ENCODE measurements around the gene AK4.

The AK4 gene

GRCh38 chr1:65177457-65177856, 29.5 kb downstream of the AK4 start:
- DNase-seq, result no peak

DNA sequence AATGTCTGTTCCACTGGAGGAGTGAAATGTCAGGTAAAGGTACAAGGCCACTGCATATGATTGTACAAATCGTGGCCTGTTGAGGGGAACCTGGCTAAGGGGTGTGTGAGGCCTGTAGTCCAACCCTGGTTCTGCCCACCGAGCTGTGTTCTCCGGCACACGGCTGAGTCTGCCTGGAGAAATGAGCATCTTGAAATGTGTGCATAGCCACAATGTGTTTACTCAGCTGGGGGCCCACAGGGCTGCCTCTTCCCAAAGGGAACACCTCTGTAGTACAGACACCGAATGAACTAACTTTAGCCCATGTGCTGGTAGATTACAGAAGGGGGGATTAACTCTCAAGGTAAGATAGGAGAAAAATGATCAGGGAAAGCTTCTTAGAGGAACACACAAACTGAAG, 30.2 kb downstream of the AK4 start:
- no peak for DNase-seq

DNA sequence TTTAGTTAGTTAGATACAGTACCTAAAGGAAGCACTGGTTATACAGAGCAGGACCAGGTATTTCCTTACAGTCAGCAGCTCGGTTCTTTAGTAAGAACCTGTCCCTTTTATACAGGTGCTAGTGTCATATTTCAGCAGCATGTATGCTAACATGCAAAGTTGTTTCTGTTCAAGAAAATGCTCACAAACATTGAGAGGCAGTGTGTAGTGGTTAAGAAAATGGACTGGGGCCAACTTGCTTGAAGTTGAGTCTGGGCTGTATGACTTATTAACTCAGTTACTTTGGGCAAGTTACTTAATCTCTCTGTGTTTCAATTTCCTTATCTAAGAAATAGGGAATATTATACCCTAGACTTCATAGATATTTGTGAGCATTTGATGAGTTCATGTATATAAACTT, 31.1 kb downstream of the AK4 start:
- no peak for DNase-seq

DNA sequence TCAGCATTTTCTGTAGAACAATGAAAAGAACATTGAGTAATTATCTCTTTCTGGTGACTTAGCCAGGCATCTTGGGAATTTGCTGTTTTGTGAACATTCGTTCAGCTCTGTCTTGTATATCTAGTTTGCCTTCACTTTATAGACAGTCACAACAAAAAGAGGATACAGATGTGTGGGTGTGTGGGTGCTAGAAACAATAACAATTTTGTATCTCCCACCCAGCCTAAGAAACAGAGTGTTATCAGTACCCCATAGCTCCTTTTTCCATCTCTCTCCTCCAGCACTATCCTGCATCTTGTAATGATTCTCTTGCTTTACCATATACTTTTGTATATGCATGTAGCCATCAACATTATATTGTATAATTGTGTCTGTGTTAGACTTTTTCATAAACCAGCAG, 33.0 kb downstream of the AK4 start:
- DNase-seq, result no peak

DNA sequence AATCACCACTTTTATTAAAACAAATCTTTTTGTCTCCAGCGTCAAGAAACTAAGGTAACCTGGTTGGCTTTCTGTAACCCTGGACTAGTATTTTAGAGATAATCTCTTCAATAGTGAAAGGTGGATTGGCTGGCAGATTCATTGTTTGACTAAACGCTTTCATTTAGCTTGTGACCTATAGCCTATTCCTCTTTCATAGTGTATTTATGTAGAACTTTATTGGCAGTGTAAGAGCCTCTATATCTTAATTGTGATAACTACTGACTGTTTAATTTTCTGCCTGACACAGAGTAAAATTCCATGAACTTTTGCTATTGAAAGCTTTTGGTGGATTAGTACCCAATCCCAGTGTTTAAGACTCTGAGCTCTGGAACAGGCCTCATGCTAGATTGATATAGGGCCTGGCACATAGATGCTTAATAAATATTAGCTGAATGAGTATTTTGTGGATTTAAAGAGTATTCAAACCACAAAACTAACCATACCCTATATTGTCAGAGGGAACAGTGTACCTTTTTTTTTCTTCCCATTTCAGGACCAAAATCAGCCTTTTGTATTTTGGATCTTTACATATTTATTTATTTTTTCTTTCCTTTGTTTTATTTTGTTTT, 34.8 kb downstream of the AK4 start:
- no peak for DNase-seq

GRCh38 chr1:65189576-65190115, 41.6 kb downstream of the AK4 start:
- no peak for DNase-seq

DNA sequence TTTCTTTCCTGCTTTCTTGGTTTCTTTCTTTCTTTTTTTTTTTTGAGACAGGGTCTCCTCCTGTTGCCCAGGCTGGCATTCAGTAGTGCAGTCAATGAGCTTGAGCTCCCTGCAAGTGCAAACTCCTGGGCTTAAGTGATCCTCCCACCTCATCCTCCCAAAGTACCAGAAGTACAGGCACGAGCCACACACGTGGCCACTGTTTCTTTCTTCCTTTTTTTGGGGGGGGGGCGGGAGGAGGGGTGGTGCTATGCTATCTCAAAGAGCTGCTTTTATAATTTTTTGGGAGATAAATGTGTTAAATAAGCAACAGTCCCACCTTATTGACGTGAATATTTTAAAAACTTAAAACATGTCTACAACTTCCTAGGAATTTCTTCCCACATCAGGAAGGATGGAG, 42.2 kb downstream of the AK4 start:
- no peak for DNase-seq

GRCh38 chr1:65193129-65193695, 45.2 kb downstream of the AK4 start:
- DNase-seq, result no peak

DNA sequence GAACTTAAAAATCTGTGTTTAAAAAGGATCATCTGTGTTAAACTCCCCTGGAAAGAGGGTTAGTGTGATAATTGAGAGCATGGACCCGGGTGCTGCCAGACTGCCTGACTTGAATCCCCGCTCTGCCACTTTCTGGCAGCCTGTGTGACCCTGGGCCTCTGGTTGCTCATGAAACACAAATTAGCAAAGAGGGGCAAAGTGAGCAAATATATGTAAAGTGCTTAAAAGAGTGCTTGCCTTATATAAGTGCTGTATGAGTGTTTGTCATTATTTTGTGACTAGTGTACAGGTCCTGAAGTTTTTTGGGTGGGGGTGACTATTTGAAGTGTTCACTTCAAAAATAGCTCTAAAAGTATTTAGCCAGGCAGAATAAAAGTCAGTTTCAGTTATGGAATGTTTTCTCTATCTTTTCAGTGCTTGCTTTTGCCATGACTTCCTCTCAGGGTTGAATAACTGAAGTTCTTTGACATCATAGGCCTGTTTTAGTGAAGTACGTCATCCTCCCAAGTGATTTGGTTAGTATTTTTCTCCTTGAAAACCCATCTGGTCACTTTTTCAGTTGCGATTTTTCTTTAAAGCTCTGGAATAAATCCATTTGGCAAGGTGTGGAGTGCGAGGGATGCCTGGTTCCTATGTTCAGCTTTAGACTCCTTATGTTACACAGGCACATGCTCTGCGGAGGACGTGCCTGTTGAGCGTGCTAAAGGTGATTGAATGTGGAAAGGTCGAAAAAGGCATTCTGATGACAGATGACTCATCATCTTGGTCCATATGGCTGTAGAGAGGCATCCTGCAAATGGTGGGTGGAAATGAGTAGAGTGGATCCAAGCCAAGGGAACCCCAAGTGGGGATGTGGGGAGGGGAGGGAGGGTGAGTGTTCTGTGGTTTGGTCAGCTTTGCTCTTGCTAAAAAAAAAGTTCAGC, 47.8 kb downstream of the AK4 start:
- DNase-seq, result no peak

DNA sequence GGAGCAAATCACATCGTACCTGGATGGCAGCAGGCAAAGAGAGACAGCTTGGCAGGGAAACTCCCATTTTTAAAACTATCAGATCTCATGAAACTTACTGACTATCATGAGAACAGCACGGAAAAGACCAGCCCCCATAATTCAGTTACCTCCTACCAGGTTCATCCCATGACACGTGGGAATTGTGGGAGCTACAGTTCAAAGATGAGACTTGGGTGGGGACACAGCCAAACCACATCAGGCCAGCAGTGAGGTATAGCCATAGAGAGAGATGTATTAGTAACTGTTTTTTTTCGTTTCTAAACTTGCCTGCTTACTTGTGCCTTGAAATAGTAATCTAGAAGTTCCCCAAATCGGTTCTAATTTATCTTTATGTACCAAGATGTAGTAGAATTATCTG, 48.9 kb downstream of the AK4 start:
- DNase-seq, result no peak

DNA sequence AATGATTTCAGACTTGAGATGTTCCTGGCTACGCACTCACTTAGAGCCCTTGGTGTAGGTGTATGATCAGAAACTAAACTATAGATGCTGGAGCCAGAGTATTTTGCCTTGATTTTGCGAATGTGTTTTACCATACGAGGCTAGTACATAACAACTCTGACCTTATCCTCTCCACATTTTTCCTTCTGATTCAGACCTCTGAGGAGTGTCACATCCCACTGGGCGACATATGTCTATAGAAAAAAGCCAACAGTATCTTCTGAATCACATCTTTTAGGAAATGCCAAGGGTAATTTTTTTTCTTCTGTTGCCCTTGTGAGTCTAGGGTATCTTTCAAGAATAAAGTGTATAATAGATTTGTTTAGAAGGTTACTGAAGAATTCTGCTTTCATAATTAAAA, 49.6 kb downstream of the AK4 start:
- DNase-seq, result no peak

- no peak for DNase-seq
Observed at GRCh38 chr1:65198096-65198495, 50.1 kb downstream of the AK4 start.

GRCh38 chr1:65200411-65200810, 52.4 kb downstream of the AK4 start:
- no peak for DNase-seq

DNA sequence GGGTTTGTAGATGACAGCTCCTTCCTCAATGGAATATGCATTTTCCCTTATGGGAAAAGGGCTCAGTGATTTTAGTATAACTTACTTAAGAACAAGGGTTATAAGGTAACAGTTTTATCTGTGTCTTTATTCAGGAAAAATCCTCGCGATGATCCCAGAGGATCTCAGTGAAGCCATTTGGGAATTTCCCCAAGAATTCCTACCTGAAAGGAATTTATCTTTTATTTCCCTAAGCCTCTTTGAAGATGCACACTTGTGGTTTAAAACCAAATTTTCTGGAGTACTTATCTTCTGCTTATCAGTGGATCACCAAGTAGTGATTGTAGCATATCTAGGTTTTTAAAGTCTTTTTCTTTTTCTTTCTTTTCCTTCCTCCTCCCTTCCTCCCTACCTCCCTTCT, 58.8 kb downstream of the AK4 start:
- no peak for DNase-seq

GRCh38 chr1:65207317-65207716, 59.3 kb downstream of the AK4 start:
- DNase-seq, result no peak

- DNase-seq, result no peak
Observed at GRCh38 chr1:65208563-65208973, 60.6 kb downstream of the AK4 start.

- DNase-seq, result no peak
Observed at GRCh38 chr1:65209005-65209885, 61.2 kb downstream of the AK4 start.

- no peak for DNase-seq
Observed at GRCh38 chr1:65210325-65210724, 62.3 kb downstream of the AK4 start.

DNA sequence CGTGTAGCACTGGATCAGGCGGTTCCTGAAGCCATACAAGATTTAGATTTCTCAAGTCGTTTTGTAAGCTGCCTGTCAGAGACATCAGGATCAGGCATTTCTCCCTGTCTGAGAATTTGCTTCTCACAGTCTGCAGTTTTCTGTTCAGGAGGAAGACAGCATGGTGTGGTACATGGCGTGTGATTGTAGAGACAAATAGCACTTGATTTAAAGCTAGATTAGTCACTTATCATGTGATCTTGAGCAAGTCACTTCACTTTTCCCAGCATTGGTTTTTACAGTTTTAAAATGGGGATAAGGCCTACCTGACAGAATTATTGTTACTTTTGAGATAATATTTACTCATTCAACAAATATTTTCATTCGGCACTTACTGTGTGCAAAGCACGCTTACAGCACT, 63.3 kb downstream of the AK4 start:
- DNase-seq, result no peak

GRCh38 chr1:65213271-65214023, 65.4 kb downstream of the AK4 start:
- DNase-seq, result no peak

DNA sequence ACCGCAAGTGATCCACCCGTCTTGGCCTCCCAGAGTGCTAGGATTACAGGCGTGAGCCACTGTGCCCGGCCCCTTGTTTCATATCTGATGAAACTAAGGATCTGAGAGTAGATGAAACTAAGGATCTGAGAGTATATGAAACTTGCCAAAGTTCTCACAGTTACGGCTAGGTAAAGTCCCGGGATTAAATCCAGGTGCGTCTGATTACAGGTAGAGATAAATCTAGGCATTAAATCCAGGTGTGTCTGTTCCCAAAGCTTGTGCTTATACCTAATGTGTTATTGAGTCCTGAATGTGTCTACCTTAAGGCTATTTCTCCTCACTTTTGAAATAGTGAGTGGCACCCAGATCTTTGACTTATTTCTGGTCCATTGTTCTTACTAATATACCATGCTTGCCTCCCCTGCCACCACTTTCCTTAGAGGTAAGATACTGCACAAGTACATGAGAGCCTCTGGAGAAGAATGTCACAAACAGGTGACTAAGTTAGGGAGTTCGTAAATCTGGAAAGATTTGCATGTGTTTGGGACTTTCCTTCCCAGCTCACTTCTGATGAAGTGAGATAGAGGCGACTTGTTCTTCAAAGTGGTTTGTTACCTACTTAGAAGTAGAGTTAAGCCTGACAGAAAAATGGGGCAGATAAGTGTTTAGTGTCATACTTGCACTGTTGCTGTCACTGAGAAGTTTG, 66.5 kb downstream of the AK4 start:
- no peak for DNase-seq

GRCh38 chr1:65216989-65217388, 69.0 kb downstream of the AK4 start:
- DNase-seq, result no peak
